GM19035 (cell line): Measurements from ENCODE around the gene HGFAC.
"Not testable (repeated sequence)": the region's sequence is repeated elsewhere in the genome, so short reads cannot be mapped to it uniquely, and the experiment has no call there.

Experiments
- ATAC-seq: cut with Tn5 transposase; IDR thresholded peaks from one replicate; pipeline ENCODE4 v1.9.1; 2021; ENCODE audit not compliant: unreplicated experiment

HGFAC gene

DNA sequence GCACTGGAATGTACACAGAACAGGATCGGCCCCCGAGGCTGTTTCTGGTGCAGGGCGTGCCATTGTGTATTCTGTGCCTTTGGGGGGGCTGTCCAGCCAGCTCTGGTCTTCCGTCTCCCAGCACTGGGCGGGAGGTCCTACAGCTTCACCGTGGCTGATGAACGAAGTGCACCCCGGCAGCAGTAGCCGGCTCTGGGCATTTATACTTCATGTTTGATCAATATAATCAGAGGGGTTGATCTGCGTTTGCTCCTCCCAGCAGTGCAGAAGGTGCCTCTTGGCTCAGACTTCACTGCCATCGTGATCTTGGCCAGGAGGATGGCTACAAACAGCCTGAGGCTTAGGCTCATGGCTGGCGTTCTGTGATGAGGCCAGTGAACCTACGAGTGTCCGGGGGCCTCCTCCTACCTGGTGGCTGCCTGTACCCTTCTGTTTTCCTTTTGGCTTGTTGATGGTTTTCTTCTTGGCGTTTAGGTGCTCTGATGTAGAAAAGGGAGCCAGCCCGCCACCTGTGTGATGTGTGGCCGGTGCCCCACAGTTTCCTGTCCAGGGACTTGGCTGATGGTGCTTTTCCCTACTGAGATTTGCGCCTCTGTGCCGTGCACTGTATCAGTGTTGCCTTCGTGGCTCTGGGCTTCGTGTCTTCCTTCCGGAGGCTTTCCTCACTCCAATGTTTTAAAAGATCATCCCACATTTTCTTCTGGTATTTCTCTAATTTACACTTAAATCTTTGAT lies 31.2 kb upstream of the HGFAC start:
- ATAC-seq: no peak

DNA sequence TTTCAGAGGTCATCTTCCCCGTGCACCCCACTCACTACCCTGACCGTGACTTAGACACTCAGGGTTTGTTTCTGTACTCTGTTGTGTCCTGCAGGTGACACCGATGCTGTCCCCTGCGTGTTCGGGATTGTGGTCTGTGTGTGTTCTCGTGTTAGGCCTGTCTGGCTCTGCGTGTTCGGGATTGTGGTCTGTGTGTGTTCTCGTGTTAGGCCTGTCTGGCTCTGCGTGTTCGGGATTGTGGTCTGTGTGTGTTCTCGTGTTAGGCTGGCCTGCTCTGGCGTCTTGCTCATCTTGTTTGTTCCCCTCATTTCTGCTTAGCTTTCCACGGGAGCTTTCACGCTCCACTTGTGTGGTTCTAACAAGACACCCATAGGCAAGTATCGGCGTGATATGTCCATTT lies 30.6 kb upstream of the HGFAC start:
- ATAC-seq: not testable (repeated sequence)

- no peak for ATAC-seq
Measured at GRCh38 chr4:3411676-3412075, 30.1 kb upstream of the HGFAC start.

DNA sequence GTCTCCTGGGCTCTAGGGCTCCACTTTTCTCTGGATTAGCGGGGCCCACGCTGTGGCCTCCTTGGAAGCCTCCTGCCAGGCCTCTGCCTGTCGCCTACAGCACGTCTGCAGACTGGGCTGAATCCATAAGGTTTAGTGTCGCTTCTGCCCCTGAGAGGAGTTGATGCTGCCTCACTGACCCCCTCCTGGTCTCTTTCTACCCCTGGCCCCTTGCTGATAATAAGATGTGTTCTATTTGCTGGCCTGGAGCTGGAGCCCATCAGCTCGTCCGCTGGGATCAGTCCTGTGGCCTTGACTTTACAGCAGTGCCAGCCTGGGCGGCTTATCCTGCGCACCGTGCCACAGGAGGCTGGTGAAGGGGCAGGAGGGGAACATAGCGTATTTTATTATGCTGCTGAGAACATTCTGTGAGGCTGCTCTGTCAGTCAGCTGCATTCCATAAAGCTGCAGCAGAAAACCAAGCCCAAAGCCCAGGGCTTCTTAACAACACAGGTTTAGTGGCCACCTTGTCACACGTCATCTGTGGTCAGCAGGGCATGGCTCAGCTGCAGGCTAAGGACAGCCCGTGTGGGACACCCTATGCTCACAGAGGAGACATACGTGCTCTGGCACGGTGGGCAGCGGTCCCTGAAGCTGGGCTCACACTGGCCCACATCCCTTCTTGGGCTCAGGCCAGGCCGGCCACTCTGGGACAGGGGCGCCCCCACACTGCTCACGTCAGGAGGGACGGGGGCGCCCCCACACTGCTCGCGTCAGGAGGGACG lies 29.3 kb upstream of the HGFAC start:
- ATAC-seq: no peak

- ATAC-seq: no peak
Measured at GRCh38 chr4:3413217-3413671, 28.5 kb upstream of the HGFAC start.

- no peak for ATAC-seq
Measured at GRCh38 chr4:3413675-3414420, 27.9 kb upstream of the HGFAC start.

DNA sequence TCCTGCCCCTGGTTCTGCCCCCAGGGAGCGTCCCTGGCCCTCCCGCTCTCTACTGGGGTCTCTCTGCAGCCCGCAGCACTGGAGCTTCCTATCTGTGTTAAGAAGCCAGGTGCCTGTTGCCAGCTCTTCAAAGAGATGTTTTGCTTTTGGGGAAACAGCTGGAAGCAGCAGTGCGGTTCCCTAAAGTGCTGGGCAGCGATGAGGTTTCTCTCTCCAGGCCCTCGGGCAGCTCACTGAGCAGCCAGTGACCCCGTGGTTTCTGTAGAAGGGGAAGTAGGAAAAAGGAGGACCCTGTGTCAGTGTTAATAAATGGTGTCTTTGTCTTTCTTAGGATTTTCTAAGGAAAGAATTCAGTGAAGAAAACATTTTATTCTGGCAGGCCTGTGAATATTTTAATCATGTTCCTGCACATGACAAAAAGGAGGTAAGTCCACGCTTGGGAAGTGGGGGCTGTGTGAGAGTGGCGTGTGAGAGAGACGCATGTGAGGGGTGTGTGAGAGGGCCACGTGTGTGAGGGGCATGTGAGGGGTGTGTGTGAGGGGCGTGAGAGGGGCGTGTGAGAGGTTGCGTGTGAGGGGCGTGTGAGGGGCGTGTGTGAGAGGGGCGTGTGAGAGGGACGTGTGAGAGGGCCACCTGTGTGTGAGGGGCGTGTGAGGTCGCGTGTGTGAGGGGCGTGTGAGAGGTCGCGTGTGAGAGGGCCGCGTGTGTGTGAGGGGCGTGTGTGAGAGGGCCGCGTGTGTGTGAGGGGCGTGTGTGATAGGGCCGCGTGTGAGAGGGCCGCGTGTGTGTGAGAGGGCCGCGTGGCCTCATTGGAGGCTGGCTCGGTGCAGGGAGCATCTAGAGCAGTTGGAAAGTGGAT lies 27.1 kb upstream of the HGFAC start:
- ATAC-seq: no peak

DNA sequence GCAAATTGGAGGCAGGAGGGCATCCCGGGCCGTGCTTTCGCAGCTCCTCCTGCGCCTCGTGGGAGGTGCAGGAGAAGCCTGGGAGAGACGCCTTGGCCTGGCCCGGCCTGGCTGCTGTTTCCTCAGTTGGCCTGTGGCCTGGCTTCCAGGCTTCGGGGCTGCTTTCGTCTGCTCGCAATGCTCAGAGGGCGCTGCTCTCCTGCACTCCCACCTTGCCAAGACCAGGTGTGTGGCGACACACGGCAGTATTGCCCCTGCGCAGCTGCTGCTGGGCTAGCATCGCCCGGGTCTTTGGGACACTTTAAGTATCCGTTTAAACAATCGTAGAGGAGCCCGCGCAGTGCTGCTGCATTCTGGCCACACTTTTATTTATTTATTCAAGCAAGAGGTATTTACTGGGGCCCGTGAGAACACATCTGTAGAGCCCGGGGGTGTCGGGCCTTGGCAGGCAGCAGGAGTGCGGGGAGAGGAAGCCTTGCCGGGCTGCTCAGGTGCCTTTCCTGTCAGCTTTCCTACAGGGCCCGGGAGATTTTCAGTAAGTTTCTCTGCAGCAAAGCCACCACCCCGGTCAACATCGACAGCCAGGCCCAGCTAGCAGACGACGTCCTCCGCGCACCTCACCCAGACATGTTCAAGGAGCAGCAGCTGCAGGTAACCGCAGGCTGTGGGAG lies 26.2 kb upstream of the HGFAC start:
- ATAC-seq: no peak

DNA sequence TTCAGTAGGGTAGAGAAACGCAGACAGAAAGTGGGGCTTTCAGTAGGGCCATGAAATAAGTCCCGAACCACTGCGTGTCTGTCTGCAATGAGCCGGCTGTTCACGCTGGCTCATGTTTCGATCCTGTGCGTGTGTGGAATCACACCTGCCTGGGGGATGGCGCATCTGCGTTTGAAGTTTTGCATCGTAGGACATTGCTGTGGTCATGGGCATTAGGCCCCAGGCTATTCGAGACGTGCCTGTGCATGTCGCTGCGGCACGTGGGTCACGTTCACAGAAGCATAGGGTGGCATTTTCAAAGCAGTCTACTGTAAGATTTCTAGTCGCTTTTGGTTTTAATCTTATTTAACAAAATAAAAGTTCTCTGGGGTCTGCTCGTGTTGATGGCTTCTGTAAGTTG lies 25.5 kb upstream of the HGFAC start:
- ATAC-seq: no peak

DNA sequence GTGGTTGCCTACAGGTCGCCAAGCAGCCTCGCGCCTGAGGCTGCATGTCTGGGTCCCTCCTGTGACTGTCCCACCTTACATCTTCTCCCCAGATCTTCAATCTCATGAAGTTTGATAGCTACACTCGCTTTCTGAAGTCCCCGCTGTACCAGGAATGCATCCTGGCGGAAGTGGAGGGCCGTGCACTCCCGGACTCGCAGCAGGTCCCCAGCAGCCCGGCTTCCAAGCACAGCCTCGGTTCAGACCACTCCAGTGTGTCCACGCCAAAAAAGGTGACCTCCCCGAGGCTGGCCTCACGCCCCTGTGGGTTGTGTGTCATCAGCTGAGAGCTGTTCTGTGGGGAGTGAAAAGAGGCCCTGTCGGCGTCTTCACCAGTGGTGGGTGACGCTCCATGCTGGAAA lies 24.9 kb upstream of the HGFAC start:
- ATAC-seq: no peak

DNA sequence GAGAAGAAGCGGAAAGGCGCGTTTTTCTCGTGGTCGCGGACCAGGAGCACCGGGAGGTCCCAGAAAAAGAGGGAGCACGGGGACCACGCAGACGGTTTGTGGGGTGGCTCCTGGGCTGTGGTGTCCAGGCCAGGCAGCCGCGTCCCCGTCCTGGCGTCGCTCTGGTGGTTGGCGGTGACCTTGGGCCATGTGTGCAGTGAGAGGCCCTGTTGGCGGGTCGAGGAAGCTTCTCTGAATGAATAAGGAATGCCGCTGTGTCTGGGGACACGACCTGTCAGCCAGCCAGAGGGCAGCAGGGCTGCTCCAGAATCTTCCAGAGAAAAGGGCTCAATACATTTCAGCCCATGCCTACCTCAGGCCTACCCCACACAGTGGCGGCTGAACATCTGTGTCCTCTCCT lies 24.3 kb upstream of the HGFAC start:
- no peak for ATAC-seq

DNA sequence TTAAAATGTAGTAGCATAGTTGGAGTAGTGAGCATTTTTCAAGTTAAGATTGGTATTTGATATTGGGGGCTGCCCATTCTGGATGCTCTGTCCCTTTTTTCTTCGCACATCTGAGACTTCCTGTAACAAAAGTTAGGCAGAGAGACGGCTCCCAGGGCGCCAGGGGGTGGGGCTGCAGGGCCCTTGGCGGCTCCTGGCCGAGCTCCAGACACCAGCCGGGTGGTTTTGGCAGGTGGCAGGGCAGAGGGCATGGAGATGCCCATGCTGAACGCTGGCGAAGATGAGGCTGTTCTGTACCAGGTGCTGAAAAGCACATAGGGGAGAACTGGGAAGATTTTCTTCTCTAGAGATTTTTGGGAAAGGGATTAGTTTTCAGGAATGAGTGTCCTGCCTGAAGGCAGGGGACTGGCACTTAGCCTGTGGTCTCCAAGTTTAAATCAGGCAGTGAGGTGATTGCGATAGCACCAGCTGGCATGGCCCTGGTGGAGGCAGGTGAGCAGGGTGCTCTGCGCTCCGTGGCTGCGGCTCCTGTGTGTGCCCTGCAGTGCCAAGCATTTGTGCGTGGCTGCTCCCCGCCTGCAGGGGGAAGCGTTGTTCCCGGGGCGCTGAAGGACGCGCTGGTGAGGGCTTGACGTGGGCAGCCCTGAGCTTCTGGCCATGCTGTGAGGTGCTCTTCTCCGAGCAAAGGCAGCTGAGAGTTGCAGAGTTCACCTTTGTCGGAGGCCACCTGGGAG lies 23.6 kb upstream of the HGFAC start:
- no peak for ATAC-seq

DNA sequence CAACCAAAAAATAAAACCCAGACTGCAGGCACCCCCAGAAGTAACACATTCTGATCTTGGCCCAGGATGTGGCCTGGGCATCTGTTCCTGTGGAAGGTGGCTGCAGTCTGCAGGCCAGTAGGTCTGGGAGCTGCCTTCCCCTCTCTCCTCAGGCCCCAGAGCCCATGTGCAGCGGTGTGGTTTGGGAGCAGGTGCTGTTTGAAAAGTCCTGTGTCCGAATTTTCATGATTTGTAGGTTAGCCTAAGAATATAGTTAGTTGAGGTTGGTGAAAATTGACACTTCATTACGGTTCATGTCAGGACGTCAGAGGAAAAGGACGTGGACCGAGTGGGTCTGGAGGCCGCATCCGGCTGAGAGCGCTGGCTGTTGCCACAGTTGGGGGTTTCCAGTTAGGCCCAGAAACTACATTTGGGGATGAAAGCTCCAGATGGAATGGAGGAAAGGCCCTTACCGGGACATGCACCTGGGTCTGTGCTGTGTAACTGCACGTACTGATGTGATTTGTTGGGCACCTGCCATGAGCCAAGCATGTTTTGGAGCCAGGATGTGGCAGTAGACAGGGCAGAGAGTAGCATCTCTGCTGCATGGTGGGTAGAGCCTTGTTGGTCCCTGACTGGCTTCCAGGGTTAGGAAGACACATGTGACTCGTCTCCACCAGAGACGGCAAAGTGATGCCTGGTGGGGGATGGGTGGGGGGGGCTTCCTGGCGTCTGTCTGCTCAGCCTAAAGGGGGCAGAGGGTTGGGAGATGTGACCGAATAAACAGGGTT lies 21.7 kb upstream of the HGFAC start:
- no peak for ATAC-seq

- ATAC-seq: no peak
Measured at GRCh38 chr4:3420606-3420955, 21.2 kb upstream of the HGFAC start.

DNA sequence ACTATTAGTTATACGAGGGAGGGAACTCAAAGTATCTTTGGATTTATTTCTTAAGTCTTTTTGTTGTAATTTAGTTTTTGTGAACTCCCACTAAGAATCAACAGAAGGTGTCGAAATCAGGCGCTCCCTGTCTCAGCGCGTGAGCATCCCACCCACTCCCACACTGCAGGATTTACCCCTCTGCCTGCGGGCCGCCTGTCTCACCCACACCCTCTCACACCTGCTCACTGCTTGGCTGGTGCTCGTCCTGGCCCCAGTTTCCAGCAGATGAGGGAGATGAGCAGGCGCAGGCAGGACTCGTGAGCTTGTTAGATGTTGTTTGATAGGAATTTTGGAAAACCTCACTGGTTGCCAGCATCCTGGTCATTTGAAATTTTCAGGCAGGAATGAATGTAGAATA lies 20.8 kb upstream of the HGFAC start:
- no peak for ATAC-seq

DNA sequence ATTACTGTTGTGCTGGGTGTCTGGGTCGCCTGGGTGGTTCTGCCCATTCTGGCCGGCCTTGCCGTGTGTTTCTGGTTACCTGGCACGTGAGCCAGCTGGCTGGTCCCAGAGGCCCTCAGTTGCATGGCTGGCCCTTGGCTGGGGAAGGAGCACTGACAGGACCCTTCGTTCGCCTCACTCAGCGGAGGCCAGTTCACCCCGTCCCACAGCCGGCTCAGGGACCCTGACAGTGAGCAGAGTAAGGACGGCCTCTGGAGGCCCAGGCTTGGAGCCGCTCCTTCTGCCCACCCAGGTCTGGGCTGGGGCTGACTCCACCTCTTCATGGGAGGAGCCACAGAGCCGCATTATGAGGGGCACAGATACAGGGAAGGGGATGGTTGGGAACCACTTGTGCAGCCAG lies 20.3 kb upstream of the HGFAC start:
- no peak for ATAC-seq

DNA sequence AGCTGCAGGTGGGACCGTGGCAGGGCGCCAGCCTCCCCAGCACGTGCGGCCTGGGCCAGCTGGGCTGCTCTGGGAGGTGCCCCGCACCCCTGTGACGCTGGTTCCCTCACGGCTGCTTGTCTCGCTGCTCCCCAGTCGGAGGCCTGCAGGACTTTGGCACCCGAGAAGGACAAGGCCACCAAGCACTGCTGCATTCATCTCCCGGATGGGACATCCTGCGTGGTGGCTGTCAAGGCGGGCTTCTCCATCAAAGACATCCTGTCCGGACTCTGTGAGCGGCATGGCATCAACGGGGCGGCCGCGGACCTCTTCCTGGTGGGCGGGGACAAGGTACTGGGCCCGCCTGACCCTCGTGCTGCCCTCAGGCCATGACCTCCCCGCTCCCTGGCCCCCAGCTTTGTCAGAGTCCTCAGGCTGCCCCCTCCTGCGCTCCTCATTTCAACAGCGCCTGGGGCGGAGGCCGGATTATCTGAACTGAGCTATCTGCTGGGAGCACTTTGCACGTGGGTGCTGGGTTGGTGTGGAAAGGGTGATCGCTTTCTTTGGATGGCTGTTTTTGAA lies 19.4 kb upstream of the HGFAC start:
- ATAC-seq: no peak

DNA sequence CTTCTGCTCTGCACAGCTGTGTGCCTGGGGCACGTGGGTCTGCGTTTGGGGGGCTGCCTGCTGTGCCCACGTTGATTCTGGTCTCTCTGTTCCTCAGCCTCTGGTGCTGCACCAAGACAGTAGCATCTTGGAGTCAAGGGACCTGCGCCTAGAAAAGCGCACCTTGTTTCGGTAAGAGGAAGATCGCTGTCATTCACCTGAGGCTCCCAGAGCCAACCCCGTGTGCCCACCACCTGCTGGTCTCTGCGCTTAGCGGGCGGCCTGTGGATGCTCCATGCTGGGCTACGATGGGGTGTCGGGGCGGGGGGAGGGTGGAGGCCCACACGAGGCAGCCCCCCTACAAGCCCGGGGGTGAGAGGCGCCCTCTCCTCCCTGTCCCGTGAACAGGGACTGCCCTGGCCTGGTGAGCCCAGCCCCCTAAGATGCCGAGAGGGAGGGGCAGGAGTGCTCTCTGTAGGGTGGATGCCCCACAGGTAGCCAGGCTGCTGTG lies 18.9 kb upstream of the HGFAC start:
- no peak for ATAC-seq

- ATAC-seq: no peak
Measured at GRCh38 chr4:3423406-3423805, 18.4 kb upstream of the HGFAC start.
